ENCODE results near the gene MEF2A.
A peak's percentile ranks its signal among the peaks of the same experiment; 100 is the strongest.
"Not testable (repeated sequence)": the region's sequence is repeated elsewhere in the genome, so short reads cannot be mapped to it uniquely, and the experiment has no call there.

MEF2A gene

DNA sequence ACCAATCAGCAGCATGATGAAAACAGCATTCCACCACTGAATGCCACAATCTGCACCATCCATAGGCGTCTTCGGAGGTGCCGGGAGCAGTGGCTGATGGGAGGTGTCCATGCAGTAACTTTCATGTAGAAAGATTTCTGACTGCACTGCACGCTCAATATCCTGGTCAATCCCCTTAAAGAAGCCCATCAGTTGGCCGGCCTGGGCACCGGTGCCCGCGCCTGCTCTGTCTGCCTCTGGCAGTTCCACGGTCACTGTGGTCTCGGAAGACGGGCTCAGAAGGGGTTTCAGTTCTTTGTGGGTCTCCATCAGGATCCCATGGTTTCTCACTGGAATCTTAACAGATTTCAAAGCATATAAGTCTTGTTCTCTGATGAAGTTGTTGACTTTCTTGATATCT, 163.5 kb downstream of the MEF2A start:
- DNase-seq (ENCODE audit: low read depth in 2 of 2): no peak

DNA sequence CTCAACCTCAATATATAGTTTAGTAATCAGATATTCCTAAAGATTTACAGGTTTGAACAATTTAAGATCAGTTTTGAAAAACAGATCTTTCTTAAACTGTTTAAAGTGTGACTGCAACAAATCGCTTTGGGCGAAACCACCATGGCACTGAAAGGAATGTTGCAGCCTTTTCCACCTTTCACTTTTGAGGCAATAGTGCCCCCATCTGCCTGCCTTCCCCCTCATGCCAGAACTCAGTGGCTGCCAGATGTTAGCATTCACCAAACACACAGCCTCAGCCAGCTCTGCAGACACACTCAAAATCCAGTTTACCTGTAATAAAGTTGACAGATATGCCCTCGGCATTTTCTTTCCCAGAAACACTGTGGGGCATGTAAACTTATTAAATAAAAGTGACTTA, 164.1 kb downstream of the MEF2A start:
- DNase-seq (ENCODE audit: low read depth in 2 of 2): no peak

DNA sequence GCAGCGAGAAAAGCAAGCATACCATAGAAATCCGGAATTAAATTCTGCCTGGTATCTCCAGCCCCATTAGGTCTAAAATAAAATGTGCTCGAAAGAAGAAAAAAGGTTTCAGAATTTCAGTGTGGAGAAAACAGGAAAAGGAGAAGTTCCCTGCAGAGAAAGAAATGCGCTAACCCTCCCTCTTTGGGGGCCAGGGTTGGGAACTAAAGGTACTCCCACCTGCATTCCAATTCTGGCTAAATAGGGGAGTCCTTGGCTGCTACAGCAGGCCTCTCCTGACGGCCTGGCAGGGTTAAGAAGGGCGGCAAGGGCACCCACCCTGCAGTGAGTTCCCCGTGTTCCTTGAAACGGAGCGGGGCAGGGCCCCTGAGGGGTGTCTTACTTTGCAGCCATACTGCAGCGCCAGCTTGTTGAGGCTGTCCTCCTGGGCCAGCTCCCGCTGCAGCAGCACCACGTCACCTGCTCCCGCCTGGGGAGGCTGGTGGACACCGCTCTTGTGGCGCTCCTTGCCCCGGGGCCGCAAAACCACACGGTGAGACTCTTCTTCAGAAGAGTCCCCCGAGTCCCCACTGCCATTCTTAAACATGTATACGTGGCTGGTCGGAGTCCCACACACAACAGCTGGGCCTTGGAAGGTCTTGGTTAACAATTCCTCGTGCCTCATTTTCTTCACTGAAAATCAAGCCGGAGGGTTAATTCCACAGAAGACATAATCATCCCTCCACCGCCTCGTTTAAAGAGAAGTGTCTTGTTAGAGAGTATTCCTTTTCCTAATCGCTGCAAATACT, 165.7 kb downstream of the MEF2A start:
- no peak for DNase-seq (ENCODE audit: low read depth in 2 of 2)

DNA sequence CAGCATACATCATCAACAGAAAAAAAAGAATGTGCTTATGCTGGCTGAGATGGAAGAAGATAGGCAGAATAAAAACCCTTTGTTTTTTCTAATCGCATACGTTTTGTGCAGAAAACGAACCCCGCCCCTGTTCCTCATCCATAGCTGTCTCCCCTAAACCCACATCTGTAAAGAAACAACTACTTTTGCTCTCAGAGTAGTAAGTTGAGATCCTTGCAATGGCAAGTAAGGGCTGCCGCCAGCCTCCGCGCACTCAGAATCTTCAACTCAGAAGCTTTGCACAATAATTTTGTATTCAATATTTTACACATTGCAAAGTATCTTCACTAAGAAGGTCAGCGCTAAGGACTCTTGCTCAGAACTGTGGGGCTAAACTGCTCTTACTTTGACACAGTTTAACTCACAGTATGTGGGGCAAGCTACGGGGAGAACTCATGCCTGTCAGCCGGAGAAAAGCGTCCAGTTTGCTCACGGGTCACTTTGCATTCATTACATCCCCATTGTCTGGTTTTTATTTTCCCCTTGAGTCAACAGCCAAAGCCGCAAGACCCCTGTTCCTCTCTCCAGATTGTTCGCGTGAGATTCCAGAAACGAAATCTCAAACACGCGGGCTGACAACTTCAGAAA, 166.5 kb downstream of the MEF2A start:
- DNase-seq (ENCODE audit: low read depth in 2 of 2): no peak

DNA sequence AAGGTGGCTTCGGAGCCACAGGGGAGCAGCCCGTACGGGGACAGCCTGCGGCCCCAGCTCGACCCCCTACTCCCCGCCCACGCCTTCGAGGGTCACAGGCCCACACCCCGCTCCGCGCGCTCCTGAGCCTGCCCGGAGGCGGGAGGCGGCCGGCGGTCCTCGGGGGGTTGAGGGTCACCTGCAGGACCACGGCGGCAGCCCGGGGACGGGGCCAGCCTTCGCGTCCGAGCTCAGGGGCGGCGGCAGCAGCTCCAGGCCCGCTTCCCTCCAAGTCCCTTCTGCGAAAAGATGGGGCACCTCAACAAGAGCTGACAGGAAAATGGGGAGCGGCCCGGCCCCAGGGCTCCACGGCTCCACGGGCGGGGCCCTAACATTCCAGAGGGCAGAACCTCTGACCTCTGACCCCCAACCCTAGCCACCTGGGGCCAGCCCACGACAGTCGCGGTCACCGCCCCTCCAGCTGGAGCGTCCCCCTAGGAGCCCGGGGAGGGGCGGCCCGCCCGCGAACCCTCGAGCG, 167.0 kb downstream of the MEF2A start:
- peak in 1 of 2 donors; percentile 9 for DNase-seq (ENCODE audit: low read depth in 2 of 2)

DNA sequence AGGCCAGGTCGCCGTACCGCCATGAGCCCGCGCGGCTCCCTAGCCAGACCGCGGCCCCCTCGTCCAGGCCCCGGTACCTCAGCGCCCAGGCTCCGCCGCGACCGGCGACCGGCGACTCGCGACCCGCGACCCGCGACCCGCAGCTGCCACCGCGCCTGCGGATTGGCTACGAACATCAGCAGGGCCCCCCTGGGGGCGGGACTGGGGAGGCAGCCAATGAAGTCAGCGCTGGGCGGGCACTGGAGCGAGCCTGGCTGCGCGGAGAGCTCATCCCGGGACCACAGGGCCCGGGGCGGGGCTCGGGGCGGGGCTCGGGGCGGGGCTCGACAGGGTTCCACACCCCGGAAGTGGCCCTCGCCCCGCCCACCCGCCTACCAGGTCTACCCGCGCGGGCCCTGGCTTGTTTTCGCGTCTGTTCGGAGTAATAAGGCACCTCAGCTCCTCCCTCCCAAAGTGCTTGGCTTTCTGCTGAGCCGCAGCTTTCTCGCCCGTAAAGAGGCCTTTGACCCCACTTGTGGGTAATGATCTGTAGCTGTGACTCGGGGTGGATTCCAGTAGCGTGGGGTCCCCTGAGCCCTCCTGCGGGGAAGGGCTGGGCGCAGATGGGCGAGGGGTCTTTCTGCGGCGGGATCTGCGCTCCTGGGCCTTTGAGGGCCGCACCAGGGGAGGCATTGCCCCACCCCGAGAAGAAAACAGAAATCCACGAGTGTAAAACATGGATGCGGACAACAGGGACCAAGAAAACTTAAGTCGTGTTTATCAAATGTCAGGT, 167.7 kb downstream of the MEF2A start, which contains the start of gene LYSMD4:
LYSMD4 (minus strand) TSS at position 170 of the 772 bp plus-strand sequence. CDS start 1,438 bp downstream, outside the sequence.
- peak; percentile 98 to 99 for DNase-seq (ENCODE audit: low read depth in 2 of 2)

DNA sequence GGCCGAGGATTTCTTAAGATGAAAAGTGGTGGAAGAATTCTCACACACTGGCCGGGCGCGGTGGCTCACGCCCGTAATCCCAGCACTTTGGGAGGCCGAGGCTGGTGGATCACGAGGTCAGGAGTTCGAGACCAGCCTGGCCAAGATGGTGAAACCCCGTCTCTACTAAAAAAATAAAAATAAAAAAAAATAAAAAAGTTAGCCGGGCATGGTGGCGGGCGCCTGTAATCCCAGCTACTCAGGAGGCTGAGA, 168.2 kb downstream of the MEF2A start:
- DNase-seq (ENCODE audit: low read depth in 2 of 2): not testable (repeated sequence)

DNA sequence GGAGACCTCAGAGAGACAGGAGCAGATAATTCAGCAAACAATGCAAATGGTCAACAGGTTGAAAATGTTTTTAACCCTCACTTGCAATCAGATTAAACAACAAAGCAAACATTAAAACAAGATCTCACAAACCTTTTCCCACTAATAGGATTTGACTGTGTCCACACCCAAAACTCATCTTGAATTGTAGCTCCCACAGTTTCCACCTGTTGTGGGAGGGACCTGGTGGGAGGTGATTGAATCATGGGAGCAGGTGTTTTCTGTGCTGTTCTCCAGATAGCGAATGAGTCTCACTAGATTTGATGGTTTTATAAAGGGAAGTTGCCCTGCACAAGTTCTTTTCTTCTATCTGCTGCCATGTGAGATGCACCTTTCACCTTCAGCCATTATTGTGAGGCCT, 168.8 kb downstream of the MEF2A start:
- DNase-seq (ENCODE audit: low read depth in 2 of 2): no peak

DNA sequence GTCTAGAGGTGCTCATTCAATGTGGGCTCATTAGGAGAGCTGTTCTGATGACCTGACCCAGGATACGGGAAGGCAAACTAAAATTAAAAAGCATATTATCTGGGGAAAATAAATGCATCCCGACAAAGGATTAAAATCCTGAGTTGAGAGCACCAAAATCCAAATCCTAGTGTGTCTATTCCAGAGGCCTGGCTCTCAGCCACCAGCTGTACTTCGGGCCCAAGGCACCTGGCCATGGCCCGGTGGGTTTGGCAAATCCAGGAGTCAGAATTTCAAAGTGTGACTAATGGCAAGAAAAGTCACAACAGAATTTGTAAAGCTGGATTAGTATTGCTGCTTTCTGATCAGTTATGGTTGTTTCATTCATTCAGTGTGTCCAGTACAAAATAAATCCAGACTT, 170.1 kb downstream of the MEF2A start:
- DNase-seq (ENCODE audit: low read depth in 2 of 2): no peak

DNA sequence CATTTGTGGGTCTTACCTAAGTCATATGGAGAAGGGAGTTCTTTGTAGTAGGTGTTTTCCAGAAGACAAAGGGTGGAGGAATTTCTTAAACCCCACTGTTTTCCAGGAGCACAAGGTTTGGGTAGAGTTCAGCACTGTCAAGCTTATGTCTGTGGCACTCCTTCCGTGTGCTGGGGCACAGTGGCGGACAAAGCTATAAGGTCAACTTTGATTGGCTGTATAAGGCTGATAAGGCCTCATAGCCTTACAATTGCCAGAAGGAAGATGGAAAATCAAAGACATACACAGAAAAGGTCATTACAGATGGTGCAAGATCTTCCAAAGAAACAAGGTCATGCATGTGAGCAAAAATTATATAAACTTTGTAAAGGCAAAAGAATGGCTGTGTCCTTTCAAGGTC, 170.9 kb downstream of the MEF2A start:
- DNase-seq (ENCODE audit: low read depth in 2 of 2): no peak

DNA sequence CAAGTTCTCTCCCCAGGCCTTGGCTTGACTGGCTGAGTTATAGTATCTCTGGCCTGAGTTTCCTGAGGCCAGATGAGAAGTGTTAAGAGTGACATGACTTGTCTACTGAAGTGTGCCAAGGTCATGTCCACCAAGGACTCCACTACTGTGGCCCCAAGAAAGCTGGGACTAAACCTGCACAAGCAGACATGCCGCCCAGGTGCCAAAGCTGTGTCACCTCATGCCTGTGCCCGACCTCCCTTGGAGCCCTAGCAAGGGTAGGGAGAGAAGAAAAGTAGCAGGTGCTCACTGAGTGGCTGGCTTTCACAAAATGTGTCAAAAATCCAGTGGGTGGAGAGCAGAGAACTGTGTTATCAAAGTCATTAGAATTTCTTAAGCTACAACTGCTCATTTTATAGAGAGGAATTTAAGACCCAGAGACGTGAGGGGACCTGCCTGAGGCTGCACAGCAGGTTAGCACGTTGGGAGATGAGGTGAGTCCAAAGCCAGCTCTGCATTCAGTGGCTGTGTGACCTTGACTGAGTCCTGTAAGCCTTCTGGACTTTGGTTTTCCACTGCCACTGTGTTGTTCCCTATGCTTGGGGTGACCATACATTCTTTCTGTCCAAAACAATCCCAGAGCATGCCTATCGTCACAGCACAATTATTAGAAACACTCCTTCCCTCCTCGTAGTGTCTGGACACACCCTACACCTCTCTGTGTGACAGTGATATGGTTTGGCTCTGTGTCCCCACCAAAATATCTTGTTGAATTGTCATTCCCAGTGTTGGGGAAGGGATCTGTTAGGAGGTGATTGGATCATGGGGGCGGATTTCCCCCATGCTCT, 172.4 kb downstream of the MEF2A start:
- no peak for DNase-seq (ENCODE audit: low read depth in 2 of 2)

DNA sequence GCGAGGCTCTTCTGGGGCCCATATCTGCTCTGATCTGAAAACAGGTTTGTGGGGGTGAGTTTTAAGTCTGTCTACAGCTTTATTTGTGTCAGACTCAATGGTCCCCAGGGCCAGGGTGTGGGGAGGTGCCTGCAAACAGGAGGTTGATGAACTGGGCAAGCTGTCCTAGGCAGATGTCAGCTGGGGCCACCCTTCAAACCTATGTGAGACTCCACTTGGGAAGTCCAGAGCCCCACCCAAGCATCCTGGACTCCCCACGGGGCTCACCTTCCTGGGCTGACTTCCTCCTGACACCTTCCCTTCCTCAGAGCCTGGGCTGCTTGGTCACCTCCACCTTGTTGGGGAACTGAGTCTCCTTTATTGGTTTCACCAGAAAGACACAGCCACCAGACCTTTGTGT, 176.1 kb downstream of the MEF2A start:
- no peak for DNase-seq (ENCODE audit: low read depth in 2 of 2)

DNA sequence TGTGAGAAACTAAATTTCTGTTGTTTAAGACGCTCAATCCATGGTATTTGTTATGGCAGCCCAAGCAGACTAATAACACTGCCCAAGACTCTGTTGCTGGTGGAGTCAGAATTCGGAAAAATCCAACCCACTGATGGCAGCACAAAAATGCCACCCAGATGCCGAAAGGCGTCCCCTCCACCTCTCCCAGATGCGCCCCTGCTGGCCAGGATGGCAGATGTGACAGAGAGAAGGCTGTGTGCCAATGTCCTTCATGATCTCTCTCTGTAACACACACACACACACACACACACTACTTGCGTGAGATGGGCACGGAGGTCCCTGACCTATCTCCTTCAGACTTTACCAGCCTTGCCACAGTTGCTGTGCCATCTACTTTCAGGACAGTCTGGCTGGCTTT, 178.4 kb downstream of the MEF2A start:
- DNase-seq (ENCODE audit: low read depth in 2 of 2): no peak

DNA sequence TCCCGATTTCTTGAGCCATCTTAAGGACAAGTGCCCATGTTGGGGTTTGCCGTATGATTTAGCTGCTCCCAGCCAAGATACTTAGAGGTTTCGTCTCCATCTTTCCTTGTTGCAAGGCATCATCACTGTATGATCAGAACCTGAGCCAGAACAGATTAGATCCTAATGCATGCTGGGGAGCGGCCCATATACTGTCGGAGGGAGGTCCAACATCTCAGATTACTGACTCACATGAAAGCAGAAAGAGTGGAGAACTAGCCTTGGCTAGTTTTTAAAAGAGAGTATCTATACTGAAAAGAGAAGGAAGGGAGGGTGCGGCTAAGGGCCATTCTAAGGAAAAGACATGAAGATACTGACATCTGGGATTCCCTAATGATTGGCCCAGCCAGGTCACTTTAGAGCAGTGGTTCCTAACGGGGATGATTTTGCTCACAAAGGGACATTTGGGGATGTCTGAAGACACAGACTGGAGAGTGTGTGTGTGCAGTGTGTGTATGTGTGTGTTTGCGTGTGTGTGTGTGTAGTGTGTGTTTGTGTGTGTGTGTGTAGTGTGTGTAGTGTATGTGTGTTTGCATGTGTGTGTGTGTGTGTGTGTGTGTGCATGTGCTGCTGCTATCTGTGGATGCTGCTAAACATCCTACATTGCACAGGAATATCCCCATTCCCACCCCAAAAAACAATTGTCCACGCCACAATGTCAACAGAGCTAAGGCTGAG, 179.7 kb downstream of the MEF2A start:
- DNase-seq (ENCODE audit: low read depth in 2 of 2): no peak

DNA sequence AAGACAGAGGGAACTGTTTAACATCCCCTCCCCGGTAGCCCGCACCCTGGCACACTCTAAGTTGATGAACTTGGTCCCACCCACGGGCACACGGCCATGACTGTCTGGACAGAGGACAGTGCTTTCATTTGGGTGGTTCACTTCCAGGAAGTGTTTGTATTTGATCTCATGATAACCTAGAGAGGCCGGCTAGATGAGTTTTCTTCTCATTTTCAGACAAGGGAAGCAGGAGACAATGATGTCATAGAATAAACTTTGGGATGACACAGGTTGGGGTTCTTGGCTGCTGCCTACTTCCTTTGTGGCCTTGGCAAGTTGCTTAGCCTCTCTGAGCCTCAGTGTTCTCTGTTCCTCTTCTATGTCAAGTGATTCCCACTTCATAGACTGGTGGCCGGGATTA, 183.6 kb downstream of the MEF2A start:
- DNase-seq (ENCODE audit: low read depth in 2 of 2): no peak

DNA sequence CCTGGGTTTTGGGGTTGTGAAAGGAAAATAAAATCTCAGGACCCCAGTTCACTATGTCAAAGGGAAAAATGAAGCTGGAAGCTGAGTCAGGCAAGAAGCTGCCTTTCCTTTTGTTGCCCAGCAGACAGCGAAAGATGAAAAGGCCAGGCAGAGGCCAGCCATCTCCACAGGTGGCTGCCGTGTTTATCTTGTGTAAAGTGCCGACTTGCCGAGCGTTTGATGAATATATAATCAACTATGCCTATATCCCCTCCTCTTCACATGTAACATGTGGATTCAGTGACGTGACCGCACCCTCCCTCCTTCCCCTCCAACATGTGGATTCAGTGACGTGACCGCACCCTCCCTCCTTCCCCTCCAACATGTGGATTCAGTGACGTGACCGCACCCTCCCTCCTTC, 184.5 kb downstream of the MEF2A start:
- not testable (repeated sequence) for DNase-seq (ENCODE audit: low read depth in 2 of 2)

DNA sequence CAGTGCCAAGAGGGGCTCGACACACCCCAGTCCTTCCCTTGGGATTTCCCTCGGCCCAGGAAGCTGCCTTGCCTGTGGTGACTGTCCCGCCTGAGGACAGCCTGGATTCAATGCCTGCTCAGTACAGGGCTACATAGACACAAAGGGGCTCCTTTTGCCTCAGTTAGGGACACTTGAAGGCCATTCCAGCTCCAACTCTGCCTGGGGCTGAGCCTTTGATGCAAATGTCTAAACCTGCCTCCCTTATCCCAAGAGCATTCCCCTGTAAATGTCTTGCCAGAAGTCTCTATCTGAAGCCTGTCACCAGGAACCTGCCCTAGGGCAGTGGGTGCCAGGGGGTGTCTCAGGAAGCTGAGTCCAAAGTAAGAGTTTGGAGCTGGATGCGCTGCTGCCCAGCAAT, 186.8 kb downstream of the MEF2A start:
- DNase-seq (ENCODE audit: low read depth in 2 of 2): no peak

DNA sequence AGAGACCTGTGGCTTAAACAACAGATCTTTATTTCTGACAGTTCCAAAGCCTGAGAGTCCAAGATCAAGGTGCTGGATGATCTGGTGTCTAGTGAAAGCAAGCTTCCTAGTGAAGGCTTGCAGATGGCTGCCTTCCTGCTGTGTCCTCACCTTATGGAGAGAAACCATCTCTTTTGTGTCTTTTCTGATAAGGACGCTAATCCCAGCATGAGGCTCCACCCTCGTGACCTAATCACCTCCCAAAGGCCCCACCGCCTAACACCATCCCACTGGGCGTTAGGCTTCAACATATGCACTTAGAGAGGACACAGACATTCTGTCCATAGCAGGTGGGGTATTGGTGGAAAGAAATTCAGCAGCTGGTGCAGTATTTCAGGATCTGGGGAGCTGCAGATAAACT, 187.3 kb downstream of the MEF2A start:
- DNase-seq (ENCODE audit: low read depth in 2 of 2): no peak

DNA sequence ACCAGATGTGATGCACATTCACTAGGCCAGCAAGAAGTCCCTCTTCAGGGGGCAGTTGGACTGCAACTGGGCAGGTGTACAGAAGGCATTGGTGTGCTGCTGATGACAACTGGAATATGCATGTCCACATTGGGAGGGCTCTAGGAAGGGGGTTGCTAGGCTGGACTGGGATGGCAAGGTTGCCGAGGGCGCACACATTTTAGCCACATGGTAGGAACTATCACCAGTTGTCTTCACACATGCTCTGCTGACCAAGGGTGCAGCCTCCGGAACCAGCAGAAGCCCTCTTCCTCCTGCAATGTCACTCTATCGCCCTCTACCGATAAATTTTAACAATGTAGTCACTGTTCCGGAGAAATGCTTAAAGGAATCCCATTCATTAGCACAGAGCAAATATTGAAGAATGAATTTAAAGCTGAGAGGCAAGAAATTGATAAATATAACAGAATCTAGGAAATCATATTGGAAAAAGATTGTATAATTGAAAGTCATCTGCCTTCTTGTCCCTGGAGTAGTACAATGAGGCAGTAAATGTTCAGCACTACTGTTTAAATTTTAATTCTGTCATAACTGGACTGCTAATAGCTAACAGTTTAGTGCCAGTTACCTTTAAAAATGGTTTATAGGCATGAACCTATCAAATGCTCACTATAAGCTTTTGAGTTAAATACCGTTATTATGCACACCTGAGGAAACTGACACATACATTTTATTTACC, 190.1 kb downstream of the MEF2A start:
- peak; percentile 7 to 33 for DNase-seq (ENCODE audit: low read depth in 2 of 2)

DNA sequence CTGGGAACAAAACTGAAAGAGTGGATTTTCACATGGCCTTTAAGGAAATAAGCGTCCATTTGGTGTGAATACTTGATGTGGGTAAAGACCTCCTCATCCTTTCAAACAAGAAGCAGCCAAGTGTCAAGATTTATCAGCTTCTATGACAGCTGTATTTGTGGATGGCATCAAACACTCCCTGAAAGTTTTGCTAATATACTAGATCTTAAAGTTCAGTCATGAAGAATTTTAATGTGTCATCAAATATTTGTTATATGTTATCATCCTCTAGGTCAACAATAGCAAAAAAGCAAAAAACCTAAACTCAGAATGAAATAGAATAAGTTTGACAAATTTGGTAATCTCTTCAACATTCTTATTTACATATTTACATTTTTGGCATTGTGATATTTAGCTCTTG, 196.5 kb downstream of the MEF2A start:
- no peak for DNase-seq (ENCODE audit: low read depth in 2 of 2)

DNA sequence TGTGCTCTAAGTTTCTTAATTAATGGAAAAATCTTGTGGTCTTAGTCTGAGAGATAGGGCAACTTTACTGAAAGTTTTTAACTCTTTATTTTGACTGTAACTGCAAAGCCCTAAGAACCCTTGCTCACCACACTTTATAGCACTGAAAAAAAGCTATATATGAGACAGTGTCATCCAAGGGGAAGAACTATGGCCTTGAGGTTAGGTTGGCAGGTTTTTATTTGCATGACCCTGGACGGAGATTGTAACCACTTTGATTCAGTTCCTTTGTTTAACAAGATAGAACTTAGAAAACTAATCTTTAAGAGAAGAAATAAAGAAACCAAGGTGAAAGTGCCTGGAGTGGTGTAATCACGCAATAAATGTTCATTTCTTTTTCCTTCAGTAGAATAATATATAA, 198.0 kb downstream of the MEF2A start:
- no peak for DNase-seq (ENCODE audit: low read depth in 2 of 2)

Measured in activated CD4-positive, alpha-beta T cell treated with anti-CD3 and anti-CD28 coated beads for 24 hours (primary cell).